GM21786 (cell line): Measurements from ENCODE around the gene FAM187B.

Experiments used
- ATAC-seq: cut with Tn5 transposase; IDR thresholded peaks from one replicate; pipeline ENCODE4 v1.9.1; 2021; ENCODE audit not compliant: unreplicated experiment

Gene FAM187B

DNA sequence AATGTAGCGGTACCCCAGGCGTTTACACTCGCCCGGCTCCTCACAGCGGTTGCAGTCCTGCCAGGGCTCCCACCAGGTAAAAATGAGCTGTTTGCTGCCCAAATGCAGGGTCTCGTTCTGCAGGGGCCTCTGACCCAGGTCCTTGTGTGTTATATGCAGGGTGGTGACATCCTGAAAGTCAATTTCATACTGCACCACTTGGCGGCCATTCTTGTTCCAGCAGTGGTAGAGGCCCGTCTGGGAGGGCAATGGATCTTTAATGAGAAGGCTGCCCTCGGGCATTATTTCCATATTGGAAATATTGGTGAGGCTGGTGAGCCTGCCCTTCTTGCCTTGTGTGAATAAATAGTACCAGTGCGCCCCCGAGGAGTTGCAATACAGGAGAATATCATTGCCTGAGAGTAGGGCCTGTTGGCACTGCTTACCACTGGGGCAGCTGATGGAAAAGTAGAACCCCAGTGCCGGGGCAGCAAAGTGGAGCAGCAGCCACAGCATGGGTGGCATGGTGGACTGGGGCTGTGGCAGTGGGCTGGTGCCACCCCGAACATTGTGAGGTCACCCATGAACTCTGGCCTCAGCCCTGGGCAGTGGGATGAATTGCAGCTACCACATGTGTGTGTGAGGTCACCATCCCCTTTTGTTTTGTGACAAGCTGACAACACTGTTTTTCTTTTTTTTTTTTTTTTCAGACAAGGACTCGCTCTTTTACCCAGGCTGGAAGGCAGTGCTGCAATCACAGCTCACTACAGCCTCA is at the start of gene FAM187B:
Gene FAM187B, minus strand, starts transcription at position 563 of the 754 bp plus-strand sequence. Its CDS starts 59 bp downstream, at position 504.
- ATAC-seq, result no peak

DNA sequence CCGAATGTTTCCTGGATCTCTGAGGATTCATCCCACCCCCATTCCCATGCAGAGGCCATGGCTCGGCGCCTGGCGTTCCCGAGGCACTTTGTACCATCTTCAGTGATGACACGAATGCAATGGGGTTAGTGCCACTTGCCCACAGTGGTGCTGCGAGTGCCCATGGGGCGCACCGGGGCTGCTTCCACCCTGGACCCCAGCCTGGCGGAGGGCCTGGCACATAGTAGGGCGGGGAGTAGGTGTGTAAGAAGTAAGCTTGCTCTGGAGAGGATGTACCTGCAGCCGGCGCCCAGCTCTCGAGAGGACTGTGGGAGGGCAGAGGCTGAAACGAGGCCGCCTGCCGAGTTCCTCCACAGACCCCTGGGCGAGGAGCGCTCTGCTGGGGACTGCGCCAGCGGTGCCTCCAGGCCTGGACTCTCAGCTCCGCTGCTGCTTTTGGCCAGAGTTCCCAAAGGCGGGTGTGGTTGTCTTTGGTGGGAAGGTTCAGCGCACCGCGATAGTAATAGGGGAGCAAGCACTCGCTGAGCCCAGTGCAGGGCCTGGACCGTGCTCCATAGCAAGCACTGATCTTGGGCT is 48.3 kb upstream of the FAM187B start:
- ATAC-seq, result no peak

DNA sequence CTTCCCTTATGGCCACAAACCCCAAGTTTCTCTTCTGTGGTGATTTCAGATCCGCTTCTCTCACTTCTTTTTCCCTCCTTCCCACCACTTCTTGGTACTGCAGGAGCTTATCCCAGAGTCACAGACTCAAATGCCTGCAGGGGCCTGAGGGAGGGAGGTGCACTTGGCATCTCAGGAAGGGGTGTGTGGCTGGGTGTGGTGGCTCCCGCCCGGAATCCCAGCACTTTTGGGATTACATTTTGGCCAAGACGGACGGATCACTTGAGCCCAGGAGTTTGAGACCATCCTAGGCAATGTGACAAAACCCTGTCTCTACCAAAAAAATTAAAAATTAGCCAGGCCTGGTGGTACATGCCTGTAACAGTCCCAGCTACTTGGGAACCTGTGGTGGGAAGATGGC is 45.8 kb upstream of the FAM187B start:
- ATAC-seq, result no peak

DNA sequence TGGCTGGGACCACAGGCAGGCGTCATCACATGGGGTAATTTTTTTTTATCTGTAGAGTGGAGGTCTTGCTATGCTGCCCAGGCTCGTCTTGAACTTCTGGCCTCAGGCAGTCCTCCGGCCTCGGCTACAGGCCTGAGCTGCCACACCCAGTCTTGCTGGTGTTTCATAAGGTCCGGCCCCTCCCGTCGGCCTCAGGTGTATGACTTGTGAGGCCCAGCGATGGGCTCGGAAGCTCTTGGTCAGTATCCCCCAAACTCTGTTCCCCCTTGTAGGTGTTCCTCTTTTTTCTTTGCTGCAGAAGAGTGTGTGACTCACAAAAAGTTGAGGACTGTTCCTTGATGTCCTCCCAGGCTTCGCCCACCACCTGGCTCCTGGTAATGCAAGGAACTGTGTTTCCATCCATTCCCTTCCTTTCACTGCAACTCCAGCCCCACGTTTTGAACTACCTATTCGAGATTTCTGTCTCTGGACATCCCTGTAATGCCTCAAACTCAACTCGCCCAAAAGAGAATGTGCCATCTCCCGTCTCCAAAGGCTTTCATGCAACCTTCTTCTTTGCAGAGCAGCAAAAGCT is 45.2 kb upstream of the FAM187B start:
- ATAC-seq, result no peak

DNA sequence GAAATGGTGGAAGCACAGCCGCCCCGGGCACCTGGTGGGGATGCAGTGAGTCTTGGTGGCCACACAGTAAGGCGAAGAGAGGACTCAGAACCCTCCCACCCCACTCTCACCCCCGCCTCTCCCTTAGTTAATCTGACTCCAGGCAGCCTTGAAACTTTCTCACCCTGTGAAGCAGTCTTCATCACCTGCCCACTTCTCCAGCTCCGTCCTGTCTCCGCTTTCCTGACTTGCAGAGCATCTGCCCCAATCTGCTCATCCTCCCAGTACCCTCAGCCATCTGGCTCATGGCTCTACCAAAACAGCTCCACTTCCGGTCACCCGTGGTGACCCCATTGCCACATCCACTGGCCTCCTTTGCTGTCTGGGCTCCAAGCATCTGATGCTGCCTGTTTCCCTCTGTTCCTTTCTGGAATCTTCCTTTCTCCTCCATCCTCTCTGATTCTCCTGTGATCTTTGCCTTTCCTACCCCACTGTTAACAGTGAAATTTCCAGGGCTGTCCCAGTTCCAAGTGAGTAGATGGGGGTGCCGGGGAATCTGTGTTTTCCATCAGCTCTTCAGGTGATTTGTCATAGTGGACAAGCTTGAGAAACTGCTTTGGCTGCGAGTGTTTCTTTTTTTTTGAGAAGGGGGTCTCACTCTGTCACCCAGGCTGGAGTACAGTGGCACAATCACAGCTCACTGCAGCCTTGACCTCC is 44.6 kb upstream of the FAM187B start:
- no peak for ATAC-seq

DNA sequence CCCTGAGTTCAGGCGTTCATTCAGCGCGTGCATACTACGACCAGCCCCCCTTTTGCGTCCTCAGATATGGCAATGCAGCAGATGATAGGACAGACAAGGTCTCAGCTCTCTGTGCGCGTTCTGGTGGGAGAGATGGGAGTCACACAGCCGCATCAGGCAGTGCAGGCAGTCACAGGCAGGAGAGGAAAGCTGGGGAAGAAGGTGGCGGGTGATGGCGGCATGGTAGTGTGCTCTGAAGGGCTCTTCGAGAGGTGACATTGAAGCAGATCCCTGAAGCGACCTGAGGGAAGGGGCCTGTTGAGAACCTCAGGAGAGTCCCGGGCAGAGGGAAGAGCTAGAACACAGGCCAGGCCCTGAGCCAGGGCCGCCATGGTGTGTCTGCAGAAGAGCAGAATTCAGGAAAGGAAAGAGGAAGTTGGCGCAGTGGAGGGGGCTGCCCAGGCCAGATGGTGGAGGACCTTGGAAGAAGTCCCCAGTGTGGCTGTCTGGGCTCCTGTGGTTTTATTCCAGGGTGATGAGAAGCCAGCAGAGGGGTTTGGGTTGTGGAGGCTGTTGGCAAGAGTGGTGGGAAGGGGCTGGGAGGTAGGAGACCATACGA is 43.7 kb upstream of the FAM187B start:
- ATAC-seq, result no peak

DNA sequence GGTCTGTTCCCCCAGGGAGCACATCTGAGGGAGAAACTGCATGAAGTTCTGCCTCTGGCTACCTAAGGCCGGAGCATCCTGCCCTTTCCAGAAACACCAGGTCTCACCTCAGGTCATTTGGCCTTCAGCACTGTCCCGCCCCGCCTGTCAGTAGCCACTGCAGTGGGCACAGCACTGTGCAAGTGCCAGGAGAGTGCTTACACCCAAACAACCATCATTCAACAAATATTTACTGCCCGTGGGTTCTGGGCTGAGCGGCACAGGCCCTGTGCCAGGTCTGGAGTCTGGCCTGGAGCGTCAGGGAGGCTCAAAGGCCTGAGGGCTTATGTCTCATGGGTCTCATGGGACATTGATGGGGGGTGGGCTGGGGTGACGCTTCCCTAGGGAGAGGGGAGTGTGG is 43.0 kb upstream of the FAM187B start:
- no peak for ATAC-seq

DNA sequence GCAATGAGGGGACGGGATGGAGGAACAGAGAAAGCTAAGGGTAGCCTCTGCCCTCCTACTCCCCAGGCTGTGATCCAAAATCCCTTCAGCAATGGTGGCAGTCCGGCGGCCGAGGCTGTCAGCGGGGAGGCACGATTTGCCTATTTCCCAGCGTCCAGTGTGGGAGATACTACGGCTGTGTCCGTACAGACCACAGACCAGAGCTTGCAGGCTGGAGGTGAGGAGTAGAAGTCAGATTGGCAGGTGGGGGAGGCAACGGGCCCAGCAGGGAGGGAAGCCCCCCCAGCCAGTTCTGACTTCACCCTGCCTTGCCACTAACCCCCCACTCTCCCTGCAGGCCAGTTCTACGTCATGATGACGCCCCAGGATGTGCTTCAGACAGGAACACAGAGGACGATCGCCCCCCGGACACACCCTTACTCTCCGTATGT is 41.9 kb upstream of the FAM187B start:
- ATAC-seq, result no peak

DNA sequence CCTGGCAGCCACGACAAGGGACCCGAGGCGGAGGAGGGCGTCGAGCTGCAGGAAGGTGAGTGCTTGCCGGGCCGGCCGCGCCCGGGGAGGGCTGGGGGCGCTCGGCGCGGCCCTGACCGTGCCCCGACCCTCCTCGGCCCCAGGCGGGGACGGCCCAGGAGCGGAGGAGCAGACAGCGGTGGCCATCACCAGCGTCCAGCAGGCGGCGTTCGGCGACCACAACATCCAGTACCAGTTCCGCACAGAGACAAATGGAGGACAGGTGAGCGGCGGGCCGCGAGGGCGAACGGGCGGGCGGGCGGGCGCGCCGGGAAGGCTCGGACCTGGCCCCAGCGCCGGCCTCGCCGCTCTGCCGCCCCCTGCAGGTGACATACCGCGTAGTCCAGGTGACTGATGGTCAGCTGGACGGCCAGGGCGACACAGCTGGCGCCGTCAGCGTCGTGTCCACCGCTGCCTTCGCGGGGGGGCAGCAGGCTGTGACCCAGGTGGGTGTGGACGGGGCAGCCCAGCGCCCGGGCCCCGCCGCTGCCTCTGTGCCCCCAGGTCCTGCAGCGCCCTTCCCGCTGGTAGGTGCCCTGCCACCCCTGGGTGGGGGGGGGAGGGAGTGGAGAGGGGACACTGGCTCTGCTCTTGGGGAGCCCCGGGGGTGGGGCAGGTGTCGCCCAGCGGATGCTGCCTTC is 41.0 kb upstream of the FAM187B start:
- peak; percentile 46 for ATAC-seq

DNA sequence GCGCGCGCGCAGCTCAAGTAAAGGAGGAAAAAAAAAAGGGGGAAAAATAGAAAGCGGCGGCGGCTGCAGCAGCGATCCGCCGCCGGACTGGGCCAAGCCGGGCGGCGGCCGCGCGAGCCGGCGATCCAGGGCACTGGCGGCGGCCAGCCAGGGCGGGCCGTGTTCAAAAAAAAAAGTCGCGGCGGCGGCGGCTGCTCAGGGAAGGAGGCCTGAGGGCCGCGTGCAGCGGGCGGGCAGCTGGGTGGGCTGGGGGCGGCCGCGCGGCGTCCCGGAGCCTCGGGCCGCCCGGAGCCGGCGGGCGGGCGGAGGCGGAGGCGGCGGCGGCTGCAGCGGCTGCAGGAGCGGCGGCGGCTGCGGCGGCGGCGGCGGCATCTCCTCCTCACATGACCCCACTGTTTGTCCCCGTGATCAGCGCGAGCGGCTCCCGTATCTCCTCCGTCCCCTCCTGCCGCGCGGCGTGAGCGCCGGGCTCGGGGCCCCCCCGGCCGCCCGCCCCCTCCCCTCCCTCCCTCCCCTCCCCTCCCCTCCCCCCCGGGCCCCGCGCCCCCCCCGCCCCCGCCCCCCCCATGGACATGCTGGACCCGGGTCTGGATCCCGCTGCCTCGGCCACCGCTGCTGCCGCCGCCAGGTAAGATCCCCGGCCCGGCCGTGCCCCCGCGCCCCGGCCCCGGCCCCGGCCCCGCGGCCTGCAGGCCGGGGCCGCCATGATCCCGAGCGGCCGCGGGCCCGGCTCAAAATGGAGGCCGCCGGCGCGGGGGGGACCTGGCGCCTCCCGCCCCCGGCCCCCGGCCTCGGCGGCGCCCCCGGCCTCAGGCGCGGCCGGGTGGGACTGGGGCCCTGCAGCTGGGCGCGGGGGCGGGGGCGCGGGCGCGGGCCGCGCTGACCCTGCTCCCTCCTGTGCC is 40.2 kb upstream of the FAM187B start, which contains the start of gene USF2:
Gene USF2, plus strand, starts transcription at position 427 of the 902 bp plus-strand sequence. Its CDS starts 140 bp downstream, at position 567.
- peak; percentile 16 for ATAC-seq

DNA sequence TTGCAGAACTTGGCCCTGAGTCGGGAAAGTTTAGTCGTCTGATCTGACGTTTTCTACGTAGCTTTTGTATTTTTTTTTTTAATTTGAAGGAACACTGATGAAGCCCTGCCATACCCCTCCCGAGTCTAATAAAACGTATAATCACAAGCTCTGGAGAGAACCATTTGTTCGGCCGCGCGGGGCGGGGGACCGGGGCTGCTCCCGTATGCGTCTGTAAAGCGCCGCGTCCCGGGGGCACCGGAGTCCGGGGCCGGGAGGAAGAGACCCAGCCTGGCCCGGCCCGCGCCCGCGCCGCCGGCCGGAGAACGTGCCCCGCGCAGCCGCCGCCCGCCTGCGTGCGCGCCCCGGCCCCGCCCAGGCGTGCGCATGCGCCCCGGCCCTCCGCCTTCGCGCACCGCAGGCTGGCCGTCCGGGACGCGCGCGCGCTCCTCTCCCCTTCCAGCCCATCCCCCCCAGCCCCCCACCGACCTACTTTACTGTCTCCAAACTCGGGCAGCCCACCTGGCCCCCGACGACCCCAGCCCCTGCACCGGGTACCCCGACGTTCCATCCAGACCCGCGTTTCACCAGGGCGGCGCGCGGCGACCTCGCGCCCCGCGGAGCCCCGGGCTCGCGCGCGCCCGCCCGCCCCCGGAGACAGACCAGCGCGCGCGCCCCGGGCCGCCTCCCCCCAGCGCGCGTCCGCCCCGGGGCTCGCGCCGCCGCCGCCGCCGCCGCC is 39.4 kb upstream of the FAM187B start:
- peak; percentile 43 for ATAC-seq

DNA sequence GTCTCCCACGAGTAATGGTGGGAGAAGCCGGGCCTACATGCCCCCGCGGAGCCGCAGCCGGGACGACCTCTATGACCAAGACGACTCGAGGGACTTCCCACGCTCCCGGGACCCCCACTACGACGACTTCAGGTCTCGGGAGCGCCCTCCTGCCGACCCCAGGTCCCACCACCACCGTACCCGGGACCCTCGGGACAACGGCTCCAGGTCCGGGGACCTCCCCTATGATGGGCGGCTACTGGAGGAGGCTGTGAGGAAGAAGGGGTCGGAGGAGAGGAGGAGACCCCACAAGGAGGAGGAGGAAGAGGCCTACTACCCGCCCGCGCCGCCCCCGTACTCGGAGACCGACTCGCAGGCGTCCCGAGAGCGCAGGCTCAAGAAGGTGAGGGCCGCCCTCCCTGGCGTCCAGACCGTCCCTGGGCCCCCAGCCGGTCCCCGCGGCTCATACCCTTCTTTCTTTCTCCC is 38.8 kb upstream of the FAM187B start:
- ATAC-seq, result no peak

DNA sequence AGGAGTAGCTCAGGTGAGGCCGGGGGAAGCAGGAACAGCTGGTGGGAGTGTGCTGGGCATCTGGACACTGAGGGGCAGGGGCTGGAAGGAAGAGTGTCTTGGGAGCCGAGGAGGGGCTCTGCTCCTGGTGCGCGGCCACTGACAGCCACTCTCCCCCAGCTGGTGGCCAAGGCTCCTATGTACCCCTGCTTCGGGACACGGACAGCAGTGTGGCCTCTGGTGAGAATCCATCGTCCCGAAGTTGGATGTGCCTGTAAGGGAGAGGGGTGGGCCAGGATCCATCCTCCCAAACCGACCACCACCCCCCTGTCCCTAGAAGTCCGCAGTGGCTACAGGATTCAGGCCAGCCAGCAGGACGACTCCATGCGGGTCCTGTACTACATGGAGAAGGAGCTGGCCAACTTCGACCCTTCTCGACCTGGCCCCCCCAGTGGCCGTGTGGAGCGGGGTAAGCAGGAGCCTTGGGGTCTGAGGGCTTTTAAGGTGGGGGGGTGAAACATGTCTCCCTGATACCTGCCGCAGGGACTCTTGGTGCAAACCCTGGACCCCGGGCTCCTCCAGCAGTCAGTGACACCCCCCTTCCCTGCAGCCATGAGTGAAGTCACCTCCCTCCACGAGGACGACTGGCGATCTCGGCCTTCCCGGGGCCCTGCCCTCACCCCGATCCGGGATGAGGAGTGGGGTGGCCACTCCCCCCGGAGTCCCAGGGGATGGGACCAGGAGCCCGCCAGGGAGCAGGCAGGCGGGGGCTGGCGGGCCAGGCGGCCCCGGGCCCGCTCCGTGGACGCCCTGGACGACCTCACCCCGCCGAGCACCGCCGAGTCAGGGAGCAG is 38.2 kb upstream of the FAM187B start:
- ATAC-seq, result no peak

DNA sequence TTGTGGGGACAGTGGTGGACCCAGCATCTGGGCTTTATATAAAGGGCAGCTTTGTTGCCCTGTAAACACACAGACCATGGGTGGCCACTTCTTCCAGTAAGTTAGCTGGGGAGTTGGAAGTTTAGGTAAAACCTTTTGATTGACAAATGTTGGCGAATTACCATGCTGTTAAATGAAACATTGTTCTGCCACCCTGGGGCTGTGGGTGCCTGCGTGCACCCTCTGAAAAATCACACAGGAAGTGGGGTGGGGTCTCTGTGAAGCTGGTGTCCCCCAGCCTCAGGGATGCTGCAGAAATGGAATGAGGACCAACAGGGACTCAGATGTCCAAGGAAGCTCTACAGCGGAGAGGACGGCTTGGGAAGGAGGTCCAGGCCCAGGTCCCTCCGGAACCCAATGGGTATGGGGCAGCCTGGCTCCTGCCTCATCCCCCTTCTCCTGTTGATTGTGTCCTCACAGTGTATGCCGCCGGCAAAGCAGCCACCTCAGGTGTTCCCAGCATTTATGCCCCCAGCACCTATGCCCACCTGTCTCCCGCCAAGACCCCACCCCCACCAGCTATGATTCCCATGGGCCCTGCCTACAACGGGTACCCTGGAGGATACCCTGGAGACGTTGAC is 37.5 kb upstream of the FAM187B start:
- ATAC-seq, result no peak

DNA sequence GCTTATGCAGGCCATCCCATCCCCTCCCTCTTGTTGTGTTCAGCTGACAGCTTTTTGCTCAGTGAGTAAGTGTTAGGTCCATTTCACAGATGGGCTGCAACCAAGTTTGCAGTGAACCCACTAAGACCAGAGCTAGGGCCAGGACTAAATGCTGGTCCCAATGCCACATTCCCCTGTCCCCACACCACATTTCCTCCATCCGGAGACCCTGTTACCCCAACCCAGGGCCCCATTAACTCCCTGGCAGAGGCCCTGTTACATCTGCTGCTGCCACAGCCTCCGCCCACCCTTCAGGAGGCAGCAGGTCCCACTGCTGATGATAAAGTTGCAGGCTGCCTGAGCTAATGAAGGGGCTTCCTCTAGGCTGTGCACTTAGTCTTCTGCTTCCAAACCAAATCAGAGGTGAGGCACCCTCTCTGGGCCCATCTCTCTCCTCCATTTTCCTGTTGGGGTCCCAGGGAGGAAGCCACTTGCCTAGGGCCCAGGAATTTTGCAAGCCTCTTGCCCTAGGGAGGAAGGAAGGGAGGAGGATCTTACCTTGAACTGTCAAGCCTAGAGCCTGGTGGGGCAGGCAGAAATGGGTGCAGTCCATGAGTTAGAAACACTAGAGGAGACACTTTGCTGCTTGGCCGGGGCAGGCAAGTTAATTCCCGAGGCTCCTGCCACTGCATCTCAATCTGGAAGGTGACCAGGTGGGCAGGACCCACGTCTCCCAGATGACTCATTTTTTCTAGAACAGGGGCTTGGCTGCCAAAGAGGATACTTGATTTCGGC is 36.8 kb upstream of the FAM187B start:
- ATAC-seq, result no peak

DNA sequence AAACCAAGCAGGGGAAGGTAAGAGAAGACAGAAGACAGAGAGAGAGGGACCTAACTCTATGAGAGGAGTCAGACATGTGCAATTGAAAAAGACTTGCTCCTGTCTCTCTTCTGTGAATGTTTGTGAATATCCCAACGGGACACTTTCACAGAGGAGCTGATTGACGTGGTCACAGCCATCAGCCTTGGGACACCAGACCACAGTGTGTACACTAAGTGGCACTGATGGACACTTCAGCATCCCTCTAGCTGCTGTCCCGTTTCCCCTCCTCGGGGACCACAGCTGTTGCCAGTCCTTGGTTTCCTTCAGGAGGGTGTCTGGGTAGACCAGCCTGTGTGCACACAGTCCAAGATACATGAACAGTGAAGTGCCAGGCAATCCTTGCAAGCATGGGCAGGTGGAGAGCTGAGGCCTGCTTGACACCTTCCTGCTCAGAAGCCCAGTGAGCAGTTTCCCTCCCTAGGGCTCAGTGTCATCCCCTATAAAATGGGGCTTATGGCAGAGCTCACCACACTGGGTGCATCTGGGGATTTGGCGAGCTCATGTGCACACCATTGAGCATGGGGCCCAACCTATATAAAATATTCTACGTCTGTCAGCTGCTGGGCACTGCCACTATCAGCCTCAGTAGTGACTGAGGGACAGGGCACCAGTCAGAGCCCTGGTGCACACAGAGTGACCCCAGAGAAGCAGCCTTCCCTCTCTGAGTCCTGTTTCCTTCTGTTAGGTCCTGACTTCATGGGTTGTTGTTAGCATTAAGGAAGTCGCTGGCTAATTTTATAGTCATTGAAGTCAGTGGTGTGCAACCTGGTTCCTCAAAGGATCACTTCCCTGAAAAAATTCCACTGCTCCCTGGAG is 36.0 kb upstream of the FAM187B start:
- ATAC-seq, result no peak
